ENCODE results near the gene MAD1L1. TPM values are rescaled to one million over a fixed set of nuclear protein-coding genes. Genes with fewer than 3 reads are reported as not detected.
"Not testable (repeated sequence)": the region's sequence is repeated elsewhere in the genome, so short reads cannot be mapped to it uniquely, and the experiment has no call there.

The MAD1L1 gene
- total RNA-seq, 1 donor from 2014 or later = 16.2 TPM

GRCh38 chr7:2165610-2166594 lies 66.8 kb downstream of the MAD1L1 start:
- no peak for DNase-seq
- intact Hi-C loops (cut with micrococcal nuclease) = no loop called here
- no peak overlapping the region for H3K27ac ChIP-seq (replicated peaks)
- H3K27me3 ChIP-seq (ENCODE audit: low read depth) = no peaks in the 10 kb centered on the region
- no peak overlapping the region for H3K4me3 ChIP-seq
- no peak for TF ChIP-seq CTCF (IDR thresholded peaks at IDR 0.05; ENCODE audit: borderline replicate concordance)
- peaks cover 9% of the 10 kb centered on the region for H3K36me3 ChIP-seq
- peaks cover 12% of the 10 kb centered on the region for H3K4me1 ChIP-seq
- no peaks in the 10 kb centered on the region for H3K9me3 ChIP-seq (replicated peaks)

- Histone ChIP-seq H3K4me3 (no peak overlapping the region), H3K36me3 (peaks cover 9% of the 10 kb centered on the region), H3K27me3 (ENCODE audit: low read depth) (no peaks in the 10 kb centered on the region), H3K27ac (replicated peaks) (no peak overlapping the region), H3K9me3 (replicated peaks) (no peaks in the 10 kb centered on the region), H3K4me1 (peaks cover 16% of the 10 kb centered on the region)
- no peak for DNase-seq
- intact Hi-C loops (cut with micrococcal nuclease) = no loop called here
- no peak for TF ChIP-seq CTCF (IDR thresholded peaks at IDR 0.05; ENCODE audit: borderline replicate concordance)
These were observed 67.5 kb downstream of the MAD1L1 start for GRCh38 chr7:2165239-2165609.

GRCh38 chr7:2164646-2165045 lies 68.1 kb downstream of the MAD1L1 start:
- H3K27ac ChIP-seq (replicated peaks) = no peak overlapping the region
- no peaks in the 10 kb centered on the region for H3K9me3 ChIP-seq (replicated peaks)
- H3K36me3 ChIP-seq = peaks cover 9% of the 10 kb centered on the region
- TF ChIP-seq CTCF (IDR thresholded peaks at IDR 0.05; ENCODE audit: borderline replicate concordance) = no peak
- DNase-seq = no peak
- no peaks in the 10 kb centered on the region for H3K27me3 ChIP-seq (ENCODE audit: low read depth)
- peaks cover 18% of the 10 kb centered on the region for H3K4me1 ChIP-seq
- intact Hi-C loops (cut with micrococcal nuclease) = no loop called here
- H3K4me3 ChIP-seq = no peak overlapping the region

GRCh38 chr7:2163600-2164555 lies 68.9 kb downstream of the MAD1L1 start:
- H3K4me1 ChIP-seq = peaks cover 19% of the 10 kb centered on the region
- no peaks in the 10 kb centered on the region for H3K27me3 ChIP-seq (ENCODE audit: low read depth)
- H3K27ac ChIP-seq (replicated peaks) = no peak overlapping the region
- no peak overlapping the region for H3K4me3 ChIP-seq
- no peaks in the 10 kb centered on the region for H3K9me3 ChIP-seq (replicated peaks)
- peaks cover 9% of the 10 kb centered on the region for H3K36me3 ChIP-seq
- intact Hi-C loops (cut with micrococcal nuclease) = no loop called here
- TF ChIP-seq CTCF (IDR thresholded peaks at IDR 0.05; ENCODE audit: borderline replicate concordance) = no peak
- no peak for DNase-seq

- no peak for DNase-seq
These were observed 69.8 kb downstream of the MAD1L1 start for GRCh38 chr7:2162959-2163358.

GRCh38 chr7:2162004-2162902 lies 70.5 kb downstream of the MAD1L1 start:
- H3K27ac ChIP-seq (replicated peaks) = peak overlapping the region; percentile 8
- intact Hi-C loops (cut with micrococcal nuclease); DNase-seq; H3K4me3 ChIP-seq; H3K36me3 ChIP-seq; H3K27me3 ChIP-seq (ENCODE audit: low read depth); H3K9me3 ChIP-seq (replicated peaks): not testable (repeated sequence)
- H3K4me1 ChIP-seq = peaks cover 35% of the 10 kb centered on the region

More at GRCh38 chr7:2162959-2163358, 69.8 kb downstream of the MAD1L1 start:
- Histone ChIP-seq H3K4me1 (peaks cover 28% of the 10 kb centered on the region), H3K36me3 (no peaks in the 10 kb centered on the region), H3K4me3 (no peak overlapping the region), H3K27ac (replicated peaks) (peak overlapping the region; percentile 8), H3K27me3 (ENCODE audit: low read depth) (no peaks in the 10 kb centered on the region), H3K9me3 (replicated peaks) (no peaks in the 10 kb centered on the region)
- intact Hi-C loops (cut with micrococcal nuclease) = no loop called here
- TF ChIP-seq CTCF (IDR thresholded peaks at IDR 0.05; ENCODE audit: borderline replicate concordance) = no peak

Data from left ventricle myocardium inferior (tissue), 1 donor.